A549 treated with Mapracorat at 1 μM for 4 hours (cell line): ENCODE results near the gene ETV1. TPM values are rescaled to one million over a fixed set of nuclear protein-coding genes. Genes with fewer than 3 reads are reported as not detected.

Source experiments
- total RNA-seq: library from RNA; stranded (reverse); fragments of 200-300 nt; extraction: Qiagen RNA extraction; gene quantifications from 5 replicates; pipeline ENCODE4 v1.2.3, GENCODE V29; 2022

Gene ETV1
- total RNA-seq = 1.9 to 3.0 TPM (median 2.7 TPM) in 5 replicates

DNA sequence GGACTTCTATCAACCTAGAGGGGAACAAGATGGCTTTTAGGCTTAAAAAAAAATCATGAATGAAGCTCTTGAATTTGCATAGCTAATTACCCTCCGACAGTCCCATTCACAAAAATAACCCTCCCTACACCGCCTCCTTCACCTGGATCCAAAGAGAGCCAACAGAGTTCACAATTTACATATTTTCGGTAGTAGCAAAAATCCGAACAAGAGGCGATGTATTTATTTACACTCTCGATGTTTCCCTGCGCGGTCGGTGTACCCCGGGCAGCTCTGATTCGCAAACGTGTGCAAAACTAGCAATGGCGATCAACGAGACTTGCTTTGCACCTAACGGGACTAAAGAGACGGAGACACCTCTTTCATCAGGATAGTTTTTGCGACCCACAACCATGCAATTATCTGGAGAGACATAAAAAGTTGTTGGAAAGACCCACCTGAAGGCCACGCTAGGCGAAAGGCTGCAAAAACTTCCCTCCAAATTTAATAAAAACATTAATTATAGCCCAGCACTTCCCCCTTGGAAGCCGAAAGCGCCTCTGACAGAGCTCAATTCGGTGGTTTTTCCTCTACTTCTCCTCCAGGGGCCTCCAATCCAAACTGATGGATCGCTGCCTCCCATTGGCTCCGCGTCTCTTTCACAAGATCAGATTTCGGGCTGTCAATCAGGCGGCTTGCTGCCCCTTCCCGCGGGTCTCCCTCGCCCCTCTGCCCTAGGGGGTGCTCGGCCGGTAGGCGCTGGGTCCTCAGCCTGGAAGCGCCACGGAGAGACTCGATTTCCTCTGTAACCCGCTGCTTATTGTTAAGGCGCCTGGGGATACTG, at the start of gene ETV1:
Gene ETV1 (minus strand): TSS at position 541 of the 823 bp plus-strand sequence. CDS start 614 bp downstream, outside the sequence.

